Ectodermal cell (in vitro differentiated cells): Measurements from ENCODE around the gene SYTL4.

ENCODE experiments used
- H3K27ac ChIP-seq: 2 replicates; pipeline ENCODE4 v1.7.0; 2013; ENCODE audit warnings: mild to moderate bottlenecking, low read depth, low read length; ENCODE audit not compliant: insufficient read depth, poor library complexity, severe bottlenecking
- H3K27me3 ChIP-seq: 2 replicates; pipeline ENCODE4 v1.7.0; 2013; ENCODE audit warnings: mild to moderate bottlenecking, low read length; ENCODE audit not compliant: insufficient read depth, control insufficient read depth, poor library complexity, severe bottlenecking
- H3K36me3 ChIP-seq: one replicate; pipeline ENCODE4 v1.7.0; 2013; ENCODE audit warnings: low read length; ENCODE audit not compliant: control insufficient read depth, insufficient read depth
- H3K4me1 ChIP-seq: one replicate; pipeline ENCODE4 v1.7.0; 2013; ENCODE audit warnings: low read length; ENCODE audit not compliant: control insufficient read depth, insufficient read depth
- H3K4me3 ChIP-seq: 2 replicates; pipeline ENCODE4 v1.7.0; 2013; ENCODE audit warnings: low read depth, low read length, control low read depth; ENCODE audit not compliant: insufficient read depth
- H3K9me3 ChIP-seq: 2 replicates; pipeline ENCODE4 v1.7.0; 2013; ENCODE audit warnings: mild to moderate bottlenecking, low read length, moderate library complexity; ENCODE audit not compliant: control insufficient read depth
- WGBS, 2 experiments: methylation state at CpG; one replicate each; pipeline ENCODE4 v1.1.7; 2013; ENCODE audit warnings: missing lambda C conversion rate in 2 of 2; 5-methylcytosine and 5-hydroxymethylcytosine counted together

SYTL4 gene

GRCh38 chrX:100696699-100697351 is 35.1 kb downstream of the SYTL4 start:
- no peaks in the 10 kb centered on the region for H3K9me3 ChIP-seq
- H3K27me3 ChIP-seq: no peaks in the 10 kb centered on the region
- no peaks in the 10 kb centered on the region for H3K36me3 ChIP-seq
- no peak overlapping the region for H3K27ac ChIP-seq
- H3K4me1 ChIP-seq: no peaks in the 10 kb centered on the region
- H3K4me3 ChIP-seq: no peak overlapping the region
- WGBS, 2 experiments: 83 to 98% methylated on average over 1 to 3 of the region's 3 CpGs

DNA sequence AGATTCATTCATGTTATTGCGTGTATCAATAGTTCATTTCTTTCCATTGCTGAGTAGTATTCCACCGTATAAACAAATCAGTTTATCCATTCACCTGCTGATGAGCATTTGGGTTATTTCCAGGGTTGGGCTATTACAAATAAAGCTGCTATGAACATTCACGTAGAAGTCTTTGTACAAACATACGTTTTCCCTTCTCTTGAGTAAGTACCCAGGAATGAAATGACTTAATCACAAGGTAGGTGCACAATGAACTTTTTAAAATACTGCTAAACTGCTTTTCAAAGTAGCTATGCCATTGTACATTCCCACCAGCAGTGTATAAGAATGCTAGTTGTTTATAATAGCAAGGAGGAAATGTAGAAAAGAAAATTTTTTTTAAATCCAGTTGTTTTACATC is 35.9 kb downstream of the SYTL4 start:
- no peaks in the 10 kb centered on the region for H3K9me3 ChIP-seq
- H3K36me3 ChIP-seq: no peaks in the 10 kb centered on the region
- no peaks in the 10 kb centered on the region for H3K27me3 ChIP-seq
- no peaks in the 10 kb centered on the region for H3K4me1 ChIP-seq
- H3K27ac ChIP-seq: no peak overlapping the region
- WGBS, 2 experiments: 85 to 93% methylated on average over 4 of the region's 4 CpGs
- H3K4me3 ChIP-seq: no peak overlapping the region

DNA sequence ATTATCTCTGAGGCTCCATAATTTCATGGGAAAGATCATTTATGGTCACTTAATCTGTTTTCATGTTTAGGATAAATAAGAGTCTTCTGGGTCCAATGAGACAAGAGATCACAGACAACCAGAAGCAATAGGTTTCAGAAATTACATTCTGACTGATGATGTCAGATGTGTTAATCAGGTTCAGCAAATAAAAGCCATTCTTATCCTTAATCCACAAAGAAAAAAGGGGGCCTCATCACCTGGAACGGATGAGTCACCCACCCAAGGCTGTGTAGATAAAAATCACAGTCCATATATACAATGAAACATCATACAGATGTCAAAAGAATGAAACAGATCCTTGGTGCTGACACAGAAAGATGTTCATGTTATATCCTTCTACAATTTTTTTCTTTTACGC is 36.6 kb downstream of the SYTL4 start:
- no peaks in the 10 kb centered on the region for H3K9me3 ChIP-seq
- no peak overlapping the region for H3K4me3 ChIP-seq
- no peaks in the 10 kb centered on the region for H3K36me3 ChIP-seq
- H3K4me1 ChIP-seq: no peaks in the 10 kb centered on the region
- no peaks in the 10 kb centered on the region for H3K27me3 ChIP-seq
- 87 to 100% methylated on average over 1 to 2 of the region's 2 CpGs for WGBS, 2 experiments
- no peak overlapping the region for H3K27ac ChIP-seq

DNA sequence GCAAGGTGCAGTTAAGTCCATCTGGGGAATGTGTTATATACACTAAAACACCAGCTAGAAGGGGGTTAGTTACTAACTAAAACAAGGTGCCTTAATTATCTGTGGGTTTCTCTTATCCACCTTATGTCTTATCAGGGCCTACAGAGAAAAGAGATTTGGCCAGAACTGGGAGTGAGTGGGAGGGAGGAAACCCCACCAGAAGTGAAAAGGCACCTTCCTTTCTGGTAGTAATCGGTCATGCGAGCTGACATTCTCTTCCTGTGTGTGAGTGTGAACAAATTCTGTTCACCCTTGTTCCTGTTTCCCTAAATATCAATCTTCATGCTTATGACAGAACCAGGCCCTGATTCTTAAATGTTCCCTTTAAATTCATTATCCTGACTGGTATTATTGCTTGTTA is 44.4 kb downstream of the SYTL4 start:
- H3K4me1 ChIP-seq: no peaks in the 10 kb centered on the region
- no peaks in the 10 kb centered on the region for H3K9me3 ChIP-seq
- 83 to 92% methylated on average over 2 of the region's 2 CpGs for WGBS, 2 experiments
- no peak overlapping the region for H3K27ac ChIP-seq
- no peak overlapping the region for H3K4me3 ChIP-seq
- no peaks in the 10 kb centered on the region for H3K36me3 ChIP-seq
- no peaks in the 10 kb centered on the region for H3K27me3 ChIP-seq

- no peaks in the 10 kb centered on the region for H3K27me3 ChIP-seq
- WGBS, 2 experiments: 92 to 94% methylated on average over 6 of the region's 6 CpGs
- no peaks in the 10 kb centered on the region for H3K9me3 ChIP-seq
- H3K27ac ChIP-seq: no peak overlapping the region
- no peaks in the 10 kb centered on the region for H3K36me3 ChIP-seq
- H3K4me3 ChIP-seq: no peak overlapping the region
- H3K4me1 ChIP-seq: no peaks in the 10 kb centered on the region
Observed at GRCh38 chrX:100687128-100687527, 44.8 kb downstream of the SYTL4 start.

GRCh38 chrX:100685997-100686305 is 46.0 kb downstream of the SYTL4 start:
- Histone ChIP-seq H3K36me3 (no peaks in the 10 kb centered on the region), H3K9me3 (no peaks in the 10 kb centered on the region), H3K27me3 (no peaks in the 10 kb centered on the region), H3K4me3 (no peak overlapping the region), H3K27ac (no peak overlapping the region), H3K4me1 (no peaks in the 10 kb centered on the region)
- 0 to 18% methylated on average over 1 of the region's 1 CpG for WGBS, 2 experiments

DNA sequence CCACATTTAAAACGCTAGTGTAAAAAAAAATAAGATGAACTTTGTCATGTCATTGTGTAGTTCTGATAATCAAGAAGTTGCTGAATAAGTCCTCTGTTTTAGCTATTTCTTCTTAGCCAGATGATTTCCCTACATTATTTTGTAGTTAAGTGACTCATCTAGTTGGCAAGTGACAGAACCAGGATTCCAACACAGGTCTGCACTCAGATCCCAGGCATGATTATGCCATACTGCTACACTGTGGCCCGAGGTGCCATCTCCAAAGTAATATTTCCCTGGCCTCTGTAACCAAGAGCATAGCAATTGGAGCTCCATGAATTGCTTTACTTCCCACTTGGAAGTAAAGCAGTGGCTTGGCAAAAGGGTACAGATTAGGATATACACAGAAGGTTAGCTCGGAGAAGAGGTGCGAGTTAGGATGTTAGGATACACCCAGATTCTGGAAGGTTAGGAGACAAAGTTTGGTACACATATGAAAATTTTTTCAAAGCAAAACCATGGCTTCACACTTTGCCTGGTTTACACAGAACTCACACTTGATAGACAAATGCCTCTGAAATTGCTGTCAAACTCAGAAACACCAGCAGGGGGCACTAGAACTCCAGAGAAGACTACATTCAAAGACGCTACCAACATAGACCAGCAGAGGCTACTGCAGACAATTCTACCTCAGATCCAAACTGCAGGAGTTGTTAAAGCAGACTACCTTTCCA is 46.5 kb downstream of the SYTL4 start:
- H3K9me3 ChIP-seq: no peaks in the 10 kb centered on the region
- H3K27ac ChIP-seq: no peak overlapping the region
- no peak overlapping the region for H3K4me3 ChIP-seq
- no peaks in the 10 kb centered on the region for H3K4me1 ChIP-seq
- WGBS, 2 experiments: 5 to 8% methylated on average over 4 of the region's 5 CpGs
- H3K36me3 ChIP-seq: no peaks in the 10 kb centered on the region
- no peaks in the 10 kb centered on the region for H3K27me3 ChIP-seq

DNA sequence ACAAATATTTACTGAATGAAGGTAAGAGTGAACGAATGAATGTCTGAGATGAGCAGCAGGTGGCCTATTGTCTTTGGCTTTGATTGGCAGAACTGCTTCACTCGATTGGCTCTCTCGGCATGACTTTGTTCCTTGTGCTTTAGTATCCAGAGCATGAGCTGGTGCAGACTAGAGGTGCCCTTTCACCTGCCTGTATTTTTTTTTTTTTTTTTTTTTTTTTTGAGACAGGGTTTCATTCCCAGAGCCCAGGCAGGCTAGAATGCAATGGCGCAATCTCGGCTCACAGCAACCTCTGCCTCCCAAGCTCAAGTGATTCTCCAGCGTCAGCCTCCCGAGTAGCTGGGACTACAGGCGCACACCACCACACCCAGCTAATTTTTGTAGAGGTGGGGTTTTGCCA is 49.0 kb downstream of the SYTL4 start:
- Histone ChIP-seq H3K27ac (no peak overlapping the region), H3K4me3 (no peak overlapping the region), H3K27me3 (no peaks in the 10 kb centered on the region), H3K36me3 (no peaks in the 10 kb centered on the region), H3K4me1 (no peaks in the 10 kb centered on the region), H3K9me3 (no peaks in the 10 kb centered on the region)
- WGBS, 2 experiments: 76 to 85% methylated on average over 8 of the region's 8 CpGs

DNA sequence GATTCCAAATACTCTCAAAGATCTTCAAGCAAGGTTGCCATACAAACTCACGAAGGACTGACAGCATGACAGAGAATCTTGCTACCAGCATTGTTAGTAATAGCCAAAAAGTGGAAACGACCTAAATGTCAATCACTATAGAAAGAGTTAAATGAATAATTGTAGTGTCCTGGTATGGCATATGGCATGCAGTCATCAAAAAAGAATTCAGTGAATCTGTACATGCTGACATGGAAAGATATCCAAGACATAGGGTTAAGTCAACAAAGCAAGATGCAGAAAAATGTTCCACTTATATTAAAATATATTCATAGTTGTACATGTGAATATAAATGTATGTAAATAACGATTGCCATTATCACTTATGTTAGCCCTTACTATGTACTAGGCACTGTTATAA is 50.3 kb downstream of the SYTL4 start:
- no peaks in the 10 kb centered on the region for H3K4me1 ChIP-seq
- H3K27ac ChIP-seq: no peak overlapping the region
- WGBS, 2 experiments: 97 to 100% methylated on average over 2 of the region's 3 CpGs

DNA sequence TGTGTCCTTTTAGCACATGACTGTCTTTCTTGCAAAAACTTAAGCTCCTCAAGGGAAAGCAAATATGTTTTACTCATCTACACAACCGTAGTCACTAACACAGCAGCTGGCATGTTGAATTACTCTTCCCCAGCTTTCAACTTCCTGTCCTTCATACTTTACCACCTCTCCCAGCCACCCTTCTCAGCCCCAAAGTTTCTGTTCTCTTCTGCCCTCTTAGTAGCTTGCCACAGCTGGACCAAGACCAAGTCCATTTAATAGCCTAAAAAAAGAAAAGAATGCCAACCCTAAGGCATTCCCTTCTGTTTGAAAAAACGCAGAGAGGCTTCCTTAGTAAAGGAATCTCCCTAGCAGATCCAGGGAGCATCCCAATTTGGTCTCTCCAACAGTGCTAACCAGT is 51.2 kb downstream of the SYTL4 start:
- no peak overlapping the region for H3K4me3 ChIP-seq
- no peaks in the 10 kb centered on the region for H3K36me3 ChIP-seq
- H3K9me3 ChIP-seq: no peaks in the 10 kb centered on the region
- no peak overlapping the region for H3K27ac ChIP-seq
- H3K27me3 ChIP-seq: no peaks in the 10 kb centered on the region
- WGBS, 2 experiments: 75 to 91% methylated on average over 2 of the region's 2 CpGs
- H3K4me1 ChIP-seq: no peaks in the 10 kb centered on the region

More for the DNA sequence above, 50.3 kb downstream of the SYTL4 start:
- Histone ChIP-seq H3K36me3 (no peaks in the 10 kb centered on the region), H3K27me3 (no peaks in the 10 kb centered on the region), H3K9me3 (no peaks in the 10 kb centered on the region), H3K4me3 (no peak overlapping the region)
